ENCODE results near the gene LDLRAD3. TPM values are rescaled to one million over a fixed set of nuclear protein-coding genes. Genes with fewer than 3 reads are reported as not detected.

LDLRAD3 gene
- total RNA-seq, 2 experiments from 2014 or later: not detected

DNA sequence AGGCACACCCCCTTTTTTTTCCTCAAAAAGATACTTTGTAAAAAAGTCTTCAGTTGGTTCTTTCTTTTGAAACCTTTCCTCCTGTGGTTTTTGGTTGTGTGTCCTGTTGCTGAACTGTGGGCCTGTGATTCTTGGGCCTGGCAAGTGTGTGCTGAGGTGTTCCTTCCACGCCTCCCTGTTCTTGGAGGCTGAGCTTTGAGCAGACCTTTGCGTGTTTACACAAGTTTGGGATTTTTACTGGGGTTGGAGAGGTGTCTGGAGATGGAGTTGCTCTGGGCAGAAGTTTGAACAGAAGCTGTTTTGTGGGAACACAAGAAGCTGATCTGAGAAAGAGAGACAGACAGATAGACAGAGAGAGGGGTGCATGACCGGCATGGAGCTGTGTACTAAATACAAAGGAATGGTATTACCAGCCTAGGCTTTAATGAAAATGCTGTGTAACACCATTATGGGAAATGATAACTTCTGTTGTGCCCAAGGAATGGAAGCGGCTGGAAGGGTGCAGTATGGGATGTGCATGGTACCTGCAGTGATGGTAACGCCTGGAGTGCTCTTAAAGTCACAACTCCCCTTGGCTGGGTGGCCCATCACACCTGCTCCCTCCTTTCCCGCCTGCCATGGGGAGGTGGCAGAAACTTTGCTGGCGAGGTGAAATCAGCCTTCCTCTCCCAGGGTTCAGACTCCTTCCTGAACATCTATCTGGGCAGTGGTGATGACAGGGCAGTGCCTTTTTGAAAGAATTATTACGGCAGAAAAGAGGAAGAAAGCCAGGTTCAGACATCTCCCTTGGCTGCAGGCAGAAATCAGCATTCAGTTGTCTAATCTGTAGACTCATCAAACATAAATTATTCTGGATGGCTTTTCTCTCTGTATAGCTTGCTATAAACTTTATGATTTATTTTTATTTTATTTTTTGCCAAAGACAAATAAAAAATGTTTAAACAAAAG, 70.4 kb downstream of the LDLRAD3 start:
- Mint-ChIP-seq H3K9me3 (ENCODE audit: low read depth) (no peaks in the 10 kb centered on the region), H3K4me1 (no peaks in the 10 kb centered on the region), H3K36me3 (no peaks in the 10 kb centered on the region), H3K4me3 (no peak overlapping the region), H3K27ac (no peak overlapping the region), H3K27me3 (peaks cover 10% of the 10 kb centered on the region)
- no peak for ATAC-seq
- no peak for DNase-seq
- CTCF ChIA-PET: no interaction called here

DNA sequence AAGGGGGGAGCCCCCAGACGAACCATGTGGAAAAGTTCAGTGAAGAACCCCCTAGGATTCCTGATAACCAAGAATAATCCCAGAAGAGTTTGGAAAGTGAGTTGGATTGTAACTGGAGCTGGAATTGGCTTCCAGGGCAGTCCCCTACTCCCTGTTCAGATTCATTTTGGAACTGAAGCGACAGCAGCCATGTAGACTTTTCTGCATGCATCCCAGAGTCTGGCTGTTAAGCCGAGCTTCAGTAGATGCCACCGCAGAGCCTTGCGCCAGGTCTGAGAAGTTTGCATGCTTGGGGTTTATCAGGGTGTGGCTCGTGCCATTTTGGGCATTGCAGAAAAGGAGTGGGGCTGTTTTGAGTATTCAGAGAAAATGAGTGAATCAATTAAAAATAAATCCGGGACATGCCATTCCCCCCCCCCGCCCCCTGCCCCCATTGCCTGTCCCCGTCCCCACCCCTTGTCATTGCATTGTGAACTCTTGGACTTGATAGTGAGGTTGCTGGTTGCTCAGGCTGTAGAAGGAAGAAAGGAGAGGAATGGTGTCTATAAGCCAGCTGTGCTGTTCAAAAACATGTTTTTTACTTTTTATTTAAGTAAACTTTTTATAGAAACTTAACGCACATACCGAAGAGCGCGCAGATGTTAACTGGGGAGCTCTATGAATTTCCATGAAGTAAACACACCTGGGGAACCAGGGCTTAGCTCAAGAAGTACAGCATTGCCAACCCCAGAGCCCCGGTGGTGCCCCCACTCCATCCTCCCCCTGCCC, 71.2 kb downstream of the LDLRAD3 start:
- CTCF ChIA-PET: no interaction called here

GRCh38 chr11:36015799-36016198, 71.9 kb downstream of the LDLRAD3 start:
- H3K27me3 Mint-ChIP-seq: peaks cover 8% of the 10 kb centered on the region
- H3K9me3 Mint-ChIP-seq (ENCODE audit: low read depth): no peaks in the 10 kb centered on the region
- no peaks in the 10 kb centered on the region for H3K36me3 Mint-ChIP-seq
- DNase-seq (no peak), ATAC-seq (no peak)
- CTCF ChIA-PET: no interaction called here
- no peak overlapping the region for H3K4me3 Mint-ChIP-seq
- no peak overlapping the region for H3K27ac Mint-ChIP-seq
- no peaks in the 10 kb centered on the region for H3K4me1 Mint-ChIP-seq

More for the DNA sequence above, 71.2 kb downstream of the LDLRAD3 start:
- H3K27ac Mint-ChIP-seq: no peak overlapping the region
- no peak overlapping the region for H3K4me3 Mint-ChIP-seq
- DNase-seq: no peak
- H3K36me3 Mint-ChIP-seq: no peaks in the 10 kb centered on the region
- peaks cover 8% of the 10 kb centered on the region for H3K27me3 Mint-ChIP-seq
- no peaks in the 10 kb centered on the region for H3K9me3 Mint-ChIP-seq (ENCODE audit: low read depth)
- no peaks in the 10 kb centered on the region for H3K4me1 Mint-ChIP-seq
- ATAC-seq: no peak

- no peak overlapping the region for H3K4me3 Mint-ChIP-seq
- CTCF ChIA-PET: no interaction called here
- no peak for ATAC-seq
Observed at GRCh38 chr11:36016263-36016662, 72.4 kb downstream of the LDLRAD3 start.

DNA sequence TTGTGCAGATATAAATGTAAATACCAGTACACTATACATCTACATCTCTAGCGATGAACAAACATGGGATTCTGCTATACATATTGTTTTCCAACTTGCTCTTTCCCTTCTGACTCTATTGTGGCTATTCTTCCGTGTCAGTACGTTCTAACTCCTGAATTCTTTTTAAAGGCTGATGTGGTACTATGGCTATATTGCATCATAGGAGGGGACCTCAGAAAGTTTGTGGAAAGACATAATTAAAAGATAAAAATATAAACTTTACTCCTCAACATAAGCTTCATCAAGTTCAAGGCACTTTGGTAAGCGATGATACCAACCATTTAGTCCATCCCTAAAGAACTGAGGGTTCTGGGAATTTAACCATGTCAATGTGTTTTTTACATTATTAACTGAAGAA, 72.8 kb downstream of the LDLRAD3 start:
- Mint-ChIP-seq H3K27me3 (peaks cover 8% of the 10 kb centered on the region), H3K4me1 (no peaks in the 10 kb centered on the region), H3K27ac (no peak overlapping the region), H3K4me3 (no peak overlapping the region), H3K36me3 (no peaks in the 10 kb centered on the region), H3K9me3 (ENCODE audit: low read depth) (no peaks in the 10 kb centered on the region)
- ATAC-seq (no peak), DNase-seq (no peak)
- CTCF ChIA-PET: no interaction called here

More at GRCh38 chr11:36016263-36016662, 72.4 kb downstream of the LDLRAD3 start:
- H3K4me1 Mint-ChIP-seq: no peaks in the 10 kb centered on the region
- DNase-seq: no peak
- no peaks in the 10 kb centered on the region for H3K36me3 Mint-ChIP-seq
- H3K9me3 Mint-ChIP-seq (ENCODE audit: low read depth): no peaks in the 10 kb centered on the region
- peaks cover 8% of the 10 kb centered on the region for H3K27me3 Mint-ChIP-seq
- no peak overlapping the region for H3K27ac Mint-ChIP-seq

- DNase-seq (no peak), ATAC-seq (no peak)
- CTCF ChIA-PET: no interaction called here
- Mint-ChIP-seq H3K4me1 (no peaks in the 10 kb centered on the region), H3K27me3 (peaks cover 6% of the 10 kb centered on the region), H3K36me3 (no peaks in the 10 kb centered on the region), H3K4me3 (no peak overlapping the region), H3K27ac (no peak overlapping the region), H3K9me3 (ENCODE audit: low read depth) (no peaks in the 10 kb centered on the region)
Observed at GRCh38 chr11:36019005-36019596, 75.2 kb downstream of the LDLRAD3 start.

DNA sequence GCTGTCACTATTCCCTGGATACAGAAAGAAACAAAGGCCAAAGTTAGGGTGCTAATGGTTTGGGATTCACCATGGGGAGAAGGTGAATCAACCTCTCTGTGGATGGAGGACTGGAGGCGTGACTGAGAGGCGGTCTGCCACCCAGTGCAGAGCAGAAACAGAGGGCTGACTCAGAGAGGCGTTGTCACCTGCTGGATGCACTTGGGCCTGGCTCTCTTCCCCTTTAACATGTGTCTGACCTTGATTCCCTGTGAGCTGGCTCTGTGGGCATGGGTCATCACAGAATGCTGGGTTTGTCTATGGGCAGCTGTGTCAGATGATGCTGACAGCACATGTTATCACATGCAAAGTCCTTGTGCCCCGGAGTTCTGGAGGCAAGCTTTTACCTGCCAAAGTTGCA, 75.9 kb downstream of the LDLRAD3 start:
- Mint-ChIP-seq H3K4me3 (no peak overlapping the region), H3K4me1 (no peaks in the 10 kb centered on the region), H3K9me3 (ENCODE audit: low read depth) (no peaks in the 10 kb centered on the region), H3K27ac (no peak overlapping the region), H3K27me3 (peaks cover 6% of the 10 kb centered on the region), H3K36me3 (no peaks in the 10 kb centered on the region)
- ATAC-seq: no peak
- CTCF ChIA-PET: no interaction called here
- DNase-seq: no peak

- Mint-ChIP-seq H3K36me3 (no peaks in the 10 kb centered on the region), H3K4me1 (no peaks in the 10 kb centered on the region), H3K27me3 (peaks cover 6% of the 10 kb centered on the region), H3K4me3 (no peak overlapping the region), H3K9me3 (ENCODE audit: low read depth) (no peaks in the 10 kb centered on the region), H3K27ac (no peak overlapping the region)
- CTCF ChIA-PET: no interaction called here
- ATAC-seq (no peak), DNase-seq (no peak)
Observed at GRCh38 chr11:36022882-36023281, 79.0 kb downstream of the LDLRAD3 start.

DNA sequence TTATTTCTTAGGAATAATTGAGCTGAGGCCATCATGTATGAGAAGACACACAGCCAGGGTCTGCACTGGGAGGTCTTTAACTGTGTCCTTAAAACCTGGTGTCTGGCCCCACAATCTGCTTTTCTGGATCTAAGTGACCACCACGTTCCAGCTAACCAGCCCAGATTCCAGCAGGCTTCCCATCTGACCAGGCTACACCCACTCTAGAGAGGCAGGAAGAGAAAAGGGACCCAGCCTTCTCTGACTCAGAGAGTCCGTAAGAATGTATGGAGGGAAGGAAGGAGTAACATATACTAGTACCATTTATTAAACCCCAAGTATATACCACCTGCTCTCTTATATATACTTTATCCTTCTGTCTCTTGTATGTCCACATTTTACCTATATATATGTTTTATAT, 80.1 kb downstream of the LDLRAD3 start:
- H3K27ac Mint-ChIP-seq: no peak overlapping the region
- H3K4me3 Mint-ChIP-seq: no peak overlapping the region
- H3K27me3 Mint-ChIP-seq: peaks cover 4% of the 10 kb centered on the region
- DNase-seq (no peak), ATAC-seq (no peak)
- no peaks in the 10 kb centered on the region for H3K9me3 Mint-ChIP-seq (ENCODE audit: low read depth)
- no peaks in the 10 kb centered on the region for H3K36me3 Mint-ChIP-seq
- CTCF ChIA-PET: no interaction called here
- H3K4me1 Mint-ChIP-seq: no peaks in the 10 kb centered on the region

DNA sequence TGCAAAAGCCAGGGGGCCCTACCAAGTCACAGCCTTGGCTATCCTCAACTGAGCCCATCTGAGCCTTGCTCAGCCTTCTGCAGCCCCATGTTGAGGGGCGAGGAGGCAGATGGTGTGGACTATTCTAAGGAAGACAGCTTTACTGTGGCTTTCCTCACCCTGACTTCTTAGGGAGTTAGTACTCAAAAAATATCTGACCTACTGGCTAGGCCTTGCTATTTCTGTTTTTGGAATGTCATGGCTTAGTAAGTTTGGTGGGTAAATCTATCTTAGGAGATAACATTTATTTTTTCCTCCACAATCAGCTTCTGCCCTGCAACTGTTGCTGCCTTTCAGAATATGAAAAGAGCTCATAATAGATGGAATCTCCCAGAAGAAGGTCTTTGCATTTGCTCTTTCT, 80.9 kb downstream of the LDLRAD3 start:
- Mint-ChIP-seq H3K36me3 (no peaks in the 10 kb centered on the region), H3K9me3 (ENCODE audit: low read depth) (no peaks in the 10 kb centered on the region), H3K4me1 (no peaks in the 10 kb centered on the region), H3K4me3 (no peak overlapping the region), H3K27ac (no peak overlapping the region), H3K27me3 (no peaks in the 10 kb centered on the region)
- CTCF ChIA-PET: no interaction called here
- ATAC-seq: no peak
- no peak for DNase-seq

- Mint-ChIP-seq H3K36me3 (no peaks in the 10 kb centered on the region), H3K4me1 (no peaks in the 10 kb centered on the region), H3K4me3 (no peak overlapping the region), H3K9me3 (ENCODE audit: low read depth) (no peaks in the 10 kb centered on the region), H3K27me3 (no peaks in the 10 kb centered on the region), H3K27ac (no peak overlapping the region)
- DNase-seq: no peak
- ATAC-seq: no peak
- CTCF ChIA-PET: no interaction called here
Observed at GRCh38 chr11:36026315-36026968, 82.6 kb downstream of the LDLRAD3 start.

DNA sequence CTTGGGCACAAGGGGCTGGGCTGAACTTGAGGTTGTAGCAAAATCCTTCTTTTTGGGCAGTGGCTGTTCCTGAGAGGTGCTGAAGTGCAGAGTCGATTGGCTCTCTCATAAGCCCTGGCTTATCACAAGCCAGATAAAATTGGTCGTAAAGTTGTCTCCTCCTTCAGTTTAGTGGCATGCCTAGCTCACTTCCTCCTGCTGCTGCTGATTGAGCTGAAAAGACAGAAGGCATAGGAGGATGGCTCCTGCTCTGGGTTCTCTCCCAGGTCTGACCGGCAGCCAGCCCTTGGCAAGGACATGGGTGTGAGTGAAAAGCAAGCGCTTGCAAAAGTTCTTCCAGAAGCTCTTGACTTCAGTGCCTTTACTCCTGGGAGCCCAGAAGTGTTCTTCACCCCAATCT, 83.9 kb downstream of the LDLRAD3 start:
- no peak overlapping the region for H3K4me3 Mint-ChIP-seq
- ATAC-seq (no peak), DNase-seq (no peak)
- H3K36me3 Mint-ChIP-seq: no peaks in the 10 kb centered on the region
- no peaks in the 10 kb centered on the region for H3K27me3 Mint-ChIP-seq
- H3K4me1 Mint-ChIP-seq: no peaks in the 10 kb centered on the region
- CTCF ChIA-PET: no interaction called here
- no peak overlapping the region for H3K27ac Mint-ChIP-seq
- H3K9me3 Mint-ChIP-seq (ENCODE audit: low read depth): no peaks in the 10 kb centered on the region

GRCh38 chr11:36029616-36030015, 85.8 kb downstream of the LDLRAD3 start:
- H3K9me3 Mint-ChIP-seq (ENCODE audit: low read depth): no peaks in the 10 kb centered on the region
- ATAC-seq (no peak), DNase-seq (no peak)
- H3K36me3 Mint-ChIP-seq: no peaks in the 10 kb centered on the region
- no peak overlapping the region for H3K27ac Mint-ChIP-seq
- no peaks in the 10 kb centered on the region for H3K27me3 Mint-ChIP-seq
- no peaks in the 10 kb centered on the region for H3K4me1 Mint-ChIP-seq
- H3K4me3 Mint-ChIP-seq: no peak overlapping the region
- CTCF ChIA-PET: no interaction called here

Measured in activated CD8-positive, alpha-beta memory T cell treated with anti-CD3 and anti-CD28 coated beads, Interleukin-2, amount 10 ng/mL, durations not matched to agents 7 days and 5 days (primary cell).